HG02798 (cell line): Measurements from ENCODE around the gene GABRB2.

Experiments used
- ATAC-seq: cut with Tn5 transposase; IDR thresholded peaks from one replicate; pipeline ENCODE4 v1.9.1; 2021; ENCODE audit warnings: mild to moderate bottlenecking; ENCODE audit not compliant: unreplicated experiment, poor library complexity

Gene GABRB2

DNA sequence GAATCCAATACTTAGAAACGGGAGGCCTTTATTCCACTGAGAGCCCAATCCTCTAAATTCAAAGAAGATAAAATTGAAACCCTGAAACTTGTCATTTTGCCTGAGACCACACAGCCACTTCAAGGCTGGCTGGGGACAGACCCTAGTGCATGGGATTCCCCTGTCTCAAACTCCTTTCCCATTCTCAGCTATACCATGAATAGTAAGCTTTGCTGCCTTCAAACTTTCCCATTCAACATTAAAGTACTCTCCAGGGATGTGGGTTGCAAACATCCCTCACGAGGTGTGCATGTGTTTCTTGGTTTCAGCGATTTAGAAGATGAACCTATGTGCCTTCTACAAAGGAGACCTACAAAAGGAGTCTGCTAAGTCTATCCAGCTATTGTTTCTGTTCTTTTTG, 64.6 kb downstream of the GABRB2 start:
- ATAC-seq = peak; percentile 59

DNA sequence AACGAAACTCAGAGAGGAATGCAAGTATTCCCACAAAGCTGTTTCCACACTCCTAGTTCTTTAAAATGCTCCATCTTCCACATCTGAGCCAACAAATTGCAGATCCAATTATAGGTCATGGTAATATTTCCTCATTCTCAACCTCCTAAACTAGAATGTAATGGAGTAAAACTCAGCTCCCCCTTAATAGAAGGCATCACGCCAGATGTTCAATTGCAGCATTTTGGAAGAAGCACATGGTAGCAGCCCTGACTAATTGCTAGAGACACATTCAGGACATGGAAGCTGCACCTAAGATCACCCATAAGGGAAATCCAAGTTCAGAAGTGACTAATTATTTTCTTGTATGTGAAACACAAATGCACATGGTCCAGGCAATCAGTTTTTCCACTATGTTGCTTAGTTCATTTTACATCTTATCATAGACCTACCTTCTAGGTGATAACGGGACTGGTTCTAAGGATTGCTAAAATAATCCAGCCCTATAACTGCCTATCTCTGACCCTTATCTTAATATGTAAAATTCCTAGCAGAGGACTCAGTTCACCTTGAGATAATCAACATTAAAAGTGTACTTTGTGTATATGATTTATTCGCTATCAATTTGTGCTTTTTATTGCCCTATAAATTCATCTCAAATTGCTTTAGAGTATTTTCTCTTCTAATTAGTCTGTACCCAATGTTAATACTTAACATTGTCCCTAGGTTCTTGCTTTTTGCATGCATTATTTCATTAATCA, 75.1 kb downstream of the GABRB2 start:
- no peak for ATAC-seq

DNA sequence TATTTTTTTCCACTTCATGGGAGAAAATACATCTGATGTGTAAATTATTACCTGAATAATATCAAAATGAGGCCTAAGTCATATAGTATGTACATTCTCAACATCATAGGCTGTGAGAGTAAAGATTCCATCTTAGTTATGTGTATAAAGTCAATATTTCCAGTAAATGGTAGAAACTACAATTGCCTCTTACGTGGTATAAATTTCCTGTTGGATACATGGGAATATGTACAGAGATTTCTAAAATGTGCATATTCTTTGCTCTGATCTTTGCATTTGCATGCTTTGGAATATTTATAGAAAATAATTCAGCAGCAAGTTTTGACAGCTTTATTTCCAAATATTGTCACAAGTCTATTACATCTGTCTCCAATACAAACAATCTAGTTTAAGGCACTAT, 78.8 kb downstream of the GABRB2 start:
- no peak for ATAC-seq

GRCh38 chr5:161460741-161461140, 85.8 kb downstream of the GABRB2 start:
- no peak for ATAC-seq

GRCh38 chr5:161446655-161447054, 99.9 kb downstream of the GABRB2 start:
- no peak for ATAC-seq

DNA sequence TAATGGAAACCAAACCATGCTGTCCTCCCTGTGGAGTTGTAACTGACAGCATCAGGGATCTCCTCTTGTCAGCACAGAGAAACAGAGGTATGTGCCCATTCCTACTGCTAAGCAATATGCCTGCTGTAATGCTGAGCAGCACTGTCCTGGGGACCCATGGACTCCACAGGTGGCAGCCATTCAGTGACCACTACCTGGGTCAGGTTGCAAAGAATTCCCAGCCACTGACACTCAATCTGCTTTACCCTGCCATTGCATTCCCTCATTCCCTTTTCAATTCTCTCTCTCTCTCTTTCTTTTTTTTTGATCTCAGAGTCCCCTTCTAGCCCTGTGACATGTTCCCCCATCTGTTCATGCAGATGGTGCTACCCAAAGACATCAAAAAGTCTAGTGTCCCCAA, 104.1 kb downstream of the GABRB2 start:
- ATAC-seq = no peak

DNA sequence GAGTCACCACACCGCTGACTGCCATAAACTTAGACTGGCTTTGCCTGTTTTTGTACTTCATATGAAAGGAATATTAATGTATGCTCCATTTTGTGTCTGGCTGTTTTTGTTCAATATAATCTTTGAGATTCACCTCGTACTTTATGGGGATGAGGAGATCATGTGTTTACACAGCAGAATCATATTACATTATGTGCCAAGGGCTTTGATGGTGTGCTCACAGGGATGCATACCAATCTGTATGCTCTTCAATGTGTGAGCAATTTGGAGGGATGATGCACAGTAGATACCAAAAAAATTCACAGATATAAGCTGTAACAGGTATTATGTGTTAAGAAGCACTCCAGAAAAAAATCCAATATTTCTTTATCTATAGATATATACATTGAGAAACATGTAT, 113.7 kb downstream of the GABRB2 start:
- ATAC-seq = no peak

DNA sequence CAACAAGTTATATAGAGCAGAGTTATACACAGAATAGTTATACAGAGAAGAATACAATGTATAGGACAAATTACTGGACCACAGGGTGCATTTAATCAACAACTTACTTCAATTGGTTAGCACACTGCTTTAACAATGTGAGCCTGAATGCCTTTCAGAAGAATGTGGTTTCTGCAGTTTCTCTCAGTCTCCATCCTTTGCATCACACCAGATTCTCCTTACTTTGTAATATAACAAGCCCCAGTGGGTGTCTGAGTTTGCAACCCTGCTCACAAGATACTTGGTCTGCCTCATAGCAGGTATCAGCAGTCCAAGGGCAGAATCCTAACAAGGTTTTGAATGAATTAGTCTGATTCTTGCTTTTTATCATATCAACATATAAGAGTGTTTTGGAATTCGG, 114.6 kb downstream of the GABRB2 start:
- no peak for ATAC-seq

GRCh38 chr5:161421067-161421466, 125.5 kb downstream of the GABRB2 start:
- no peak for ATAC-seq

DNA sequence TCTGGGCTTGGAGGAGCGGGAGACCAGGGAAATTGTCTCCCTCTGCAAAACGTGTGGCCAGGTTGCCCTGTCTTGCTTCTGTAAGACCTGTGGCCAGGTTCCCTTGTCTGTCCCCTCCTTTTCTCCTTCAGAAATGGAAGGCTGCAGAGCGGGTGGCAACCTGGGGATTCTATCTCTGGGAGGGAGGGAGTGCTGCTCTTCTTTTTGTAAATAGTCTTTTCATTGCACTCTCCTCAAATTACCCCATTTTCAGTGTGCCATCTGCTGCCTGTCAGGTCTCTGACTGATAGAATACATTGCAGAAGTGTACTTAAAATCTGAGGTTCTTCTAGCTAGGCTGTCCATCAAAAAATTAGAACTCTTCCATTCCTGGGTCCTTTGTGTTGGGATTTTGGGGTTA, 126.0 kb downstream of the GABRB2 start:
- ATAC-seq = no peak

- ATAC-seq = no peak
Observed at GRCh38 chr5:161414896-161415295, 131.6 kb downstream of the GABRB2 start.

DNA sequence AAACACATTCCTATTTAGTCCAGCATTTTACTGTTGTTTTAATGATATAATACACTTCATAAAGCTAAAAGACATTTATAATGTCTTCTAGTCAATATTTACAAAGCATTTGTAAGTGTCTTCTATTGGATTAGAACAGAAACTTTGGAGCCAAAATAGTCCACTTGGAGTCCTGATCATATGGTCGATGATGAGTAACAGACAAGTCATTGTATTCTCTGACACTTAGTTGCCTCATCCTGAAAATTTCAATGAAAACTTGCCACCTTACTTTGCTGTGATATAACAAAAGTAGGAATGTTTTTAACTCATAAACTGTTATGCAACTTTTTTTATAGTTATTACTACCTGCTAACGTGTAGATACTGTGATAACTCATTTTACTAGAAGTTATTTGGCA, 132.5 kb downstream of the GABRB2 start:
- no peak for ATAC-seq

DNA sequence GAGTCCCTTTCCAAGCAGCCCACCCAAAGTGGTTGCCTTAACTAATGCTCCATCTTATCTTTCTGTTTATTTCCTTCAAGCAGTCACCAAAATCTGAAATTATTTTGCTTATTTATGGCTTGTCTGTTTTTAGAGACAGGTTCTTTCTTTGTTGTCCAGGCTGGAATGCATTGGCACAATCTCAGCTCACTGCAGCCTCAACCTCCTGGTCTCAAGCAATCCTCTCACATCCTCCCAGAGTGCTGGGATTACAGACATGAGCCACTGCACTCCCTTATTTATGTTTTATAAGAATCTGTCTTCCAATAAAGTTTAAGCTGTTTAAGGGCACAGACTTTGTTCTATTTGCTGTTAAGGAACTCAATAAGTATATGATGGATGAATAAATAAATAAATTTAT, 133.7 kb downstream of the GABRB2 start:
- no peak for ATAC-seq

DNA sequence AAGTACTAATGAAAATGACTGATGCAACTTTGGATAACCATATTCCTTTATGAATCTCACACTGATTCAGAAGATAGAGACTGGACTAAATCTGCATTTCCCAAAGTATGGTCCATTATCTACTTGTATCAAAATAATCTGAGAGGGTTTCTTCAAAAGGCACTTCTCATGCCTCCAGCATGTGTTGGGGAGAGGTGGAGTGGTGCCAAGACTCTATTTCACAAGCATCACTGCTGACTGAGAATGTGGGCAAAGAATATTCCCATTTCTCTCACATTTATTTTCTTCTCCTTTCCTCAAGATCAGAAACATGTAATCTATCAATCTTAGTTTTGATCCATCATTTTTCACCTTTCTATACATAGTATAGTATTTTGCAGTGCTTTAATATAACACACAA, 135.4 kb downstream of the GABRB2 start:
- no peak for ATAC-seq

DNA sequence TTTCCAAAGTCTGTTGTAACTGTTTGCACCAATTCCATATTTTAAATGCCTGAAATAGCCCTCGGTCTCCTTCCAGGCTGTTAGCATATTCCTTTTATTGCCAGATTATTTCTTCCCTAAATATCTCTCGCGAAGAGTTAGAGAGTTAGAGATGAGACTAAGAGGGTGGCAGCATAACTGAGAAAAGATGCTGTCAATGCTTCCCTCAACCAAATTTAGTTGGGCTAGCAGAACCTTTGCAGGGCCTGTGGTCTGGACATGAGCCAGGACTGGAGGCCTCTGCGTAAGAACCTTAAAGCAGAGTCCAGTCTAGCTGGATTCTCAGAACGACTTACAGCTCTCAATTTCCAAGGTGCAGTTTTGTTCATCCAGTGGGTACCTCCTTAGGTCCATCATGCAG, 135.9 kb downstream of the GABRB2 start:
- no peak for ATAC-seq

- no peak for ATAC-seq
Observed at GRCh38 chr5:161409471-161409870, 137.1 kb downstream of the GABRB2 start.

- no peak for ATAC-seq
Observed at GRCh38 chr5:161406880-161407279, 139.6 kb downstream of the GABRB2 start.

DNA sequence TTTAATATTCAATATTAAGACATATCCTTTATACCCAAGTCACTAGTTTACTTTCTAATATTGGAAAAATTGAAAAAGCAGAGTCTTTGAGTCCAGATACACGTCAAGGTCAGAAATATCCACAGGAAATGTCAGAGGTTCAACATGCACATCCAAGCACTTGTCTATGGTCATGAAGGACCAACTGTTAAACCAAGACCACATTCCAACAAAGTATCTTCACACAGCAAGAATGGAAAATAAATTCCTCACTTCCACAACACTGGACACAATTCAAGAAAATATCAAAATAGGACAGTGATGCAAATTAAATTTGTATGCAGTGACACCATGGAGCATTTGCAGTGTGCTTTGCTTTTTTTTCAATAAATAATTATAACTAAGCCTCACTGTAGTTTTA, 142.5 kb downstream of the GABRB2 start:
- no peak for ATAC-seq

- no peak for ATAC-seq
Observed at GRCh38 chr5:161403121-161403520, 143.4 kb downstream of the GABRB2 start.

DNA sequence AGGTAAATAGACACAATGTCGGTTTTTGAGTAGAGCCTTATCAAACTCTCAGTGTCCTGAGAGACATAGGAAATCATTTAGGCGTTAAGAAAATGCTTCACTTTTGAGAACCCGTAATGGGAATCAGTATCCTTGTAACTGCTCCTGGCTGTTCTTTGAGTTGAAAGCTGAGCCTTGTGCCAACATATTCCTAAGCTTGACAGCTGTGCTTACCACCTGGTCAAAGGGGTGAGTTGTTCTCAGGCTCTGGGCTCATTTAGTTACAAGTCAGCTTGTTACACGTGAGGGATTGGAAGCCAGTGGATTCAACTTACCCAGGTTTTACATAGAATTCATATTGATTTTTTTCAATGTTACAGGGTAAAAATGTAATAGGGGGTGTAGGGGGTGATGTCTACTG, 145.9 kb downstream of the GABRB2 start:
- ATAC-seq = no peak

GRCh38 chr5:161399996-161400562, 146.4 kb downstream of the GABRB2 start:
- ATAC-seq = no peak

GRCh38 chr5:161397448-161397847, 149.1 kb downstream of the GABRB2 start:
- no peak for ATAC-seq
